Activated CD8-positive, alpha-beta memory T cell treated with anti-CD3 and anti-CD28 coated beads for 24 hours (primary cell): ENCODE measurements around the gene CYP27C1.

Experiments used
- DNase-seq: peaks from one replicate; pipeline ENCODE4 v3.0.0-alpha.2; 2020

CYP27C1 gene

GRCh38 chr2:127191331-127192219, 28.5 kb downstream of the CYP27C1 start:
- DNase-seq, result peak; percentile 44

- peak; percentile 9 for DNase-seq
Observed at GRCh38 chr2:127188797-127189196, 31.3 kb downstream of the CYP27C1 start.

DNA sequence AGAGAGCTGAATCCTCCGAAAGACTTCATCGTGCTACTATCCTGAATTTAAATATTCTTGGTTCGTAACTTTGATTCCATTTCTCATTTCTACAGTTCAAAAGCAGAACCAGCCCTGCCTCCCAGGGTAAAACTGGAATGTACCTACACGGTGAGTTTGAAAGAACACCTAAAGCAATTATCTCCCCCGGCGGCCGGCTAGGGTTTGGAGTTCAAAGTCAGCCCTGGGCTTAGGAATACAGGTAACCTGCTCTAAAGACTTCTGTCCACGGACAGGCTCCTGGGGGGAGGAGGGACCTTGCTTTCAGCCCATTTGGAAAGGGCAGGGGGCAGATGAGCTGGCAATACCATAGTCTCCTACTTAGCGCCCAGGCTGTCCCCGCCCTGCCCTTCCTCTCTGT, 32.3 kb downstream of the CYP27C1 start:
- peak; percentile 13 for DNase-seq

GRCh38 chr2:127187081-127187775, 32.9 kb downstream of the CYP27C1 start:
- peak; percentile 15 for DNase-seq

- DNase-seq, result no peak
Observed at GRCh38 chr2:127185705-127186104, 34.4 kb downstream of the CYP27C1 start.

DNA sequence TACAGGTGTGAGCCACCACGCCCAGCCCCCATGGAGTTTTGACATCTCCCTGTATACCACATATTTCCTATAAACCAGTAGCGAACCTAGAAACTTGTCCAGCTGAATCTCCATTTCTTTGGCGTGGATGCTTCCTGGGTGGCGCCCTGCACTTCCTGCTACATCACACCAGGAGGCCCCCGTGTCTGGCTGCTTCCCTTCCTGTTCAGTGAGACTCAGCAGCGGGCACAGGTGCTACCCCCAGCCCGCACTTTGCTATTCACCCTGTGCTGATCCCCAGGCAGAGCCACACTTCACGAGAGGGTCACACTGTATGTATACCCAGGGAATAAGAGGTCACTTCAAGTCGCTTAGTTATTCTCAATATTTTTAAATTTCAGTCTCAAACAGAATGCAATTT, 35.0 kb downstream of the CYP27C1 start:
- no peak for DNase-seq

DNA sequence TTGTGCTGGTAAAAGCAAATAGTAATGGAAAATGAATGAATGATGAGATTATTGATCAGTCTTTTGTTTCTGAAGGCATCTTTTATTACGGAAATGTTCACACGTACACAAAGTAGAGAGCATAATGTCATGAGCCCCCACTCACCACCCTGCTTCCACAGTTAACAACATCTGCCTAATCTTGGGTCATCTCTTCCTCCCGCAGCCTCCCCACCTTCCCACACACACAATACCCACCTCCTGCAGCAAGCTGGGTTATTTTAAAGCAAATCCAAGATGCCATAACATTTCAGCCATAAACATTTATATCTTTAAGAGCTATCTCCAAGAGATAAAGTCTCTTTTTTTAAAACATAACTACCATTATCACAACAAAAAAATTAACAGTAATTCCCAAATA, 36.3 kb downstream of the CYP27C1 start:
- DNase-seq, result no peak

- no peak for DNase-seq
Observed at GRCh38 chr2:127182626-127183458, 37.3 kb downstream of the CYP27C1 start.

DNA sequence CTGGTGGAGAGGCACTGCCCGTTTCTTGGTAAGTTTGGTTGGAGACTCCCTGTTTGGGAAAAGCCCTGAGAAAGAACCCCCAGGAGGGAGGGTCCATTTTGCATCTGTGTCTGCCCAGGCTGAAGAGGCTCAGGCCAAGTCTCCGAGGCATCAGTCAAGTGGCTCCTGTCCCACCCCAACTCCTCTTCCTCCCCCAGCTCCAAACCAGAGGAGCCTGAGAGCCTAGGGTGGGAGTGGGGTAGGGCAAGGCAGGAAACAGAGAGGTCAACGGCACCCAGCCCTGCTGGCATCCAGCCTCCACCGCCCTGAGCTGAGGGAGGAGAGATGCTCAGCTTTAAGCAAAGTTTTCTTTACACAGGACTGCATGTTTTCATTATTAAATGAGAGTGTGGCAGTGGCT, 38.2 kb downstream of the CYP27C1 start:
- no peak for DNase-seq

GRCh38 chr2:127179766-127180165, 40.3 kb downstream of the CYP27C1 start:
- DNase-seq, result no peak

DNA sequence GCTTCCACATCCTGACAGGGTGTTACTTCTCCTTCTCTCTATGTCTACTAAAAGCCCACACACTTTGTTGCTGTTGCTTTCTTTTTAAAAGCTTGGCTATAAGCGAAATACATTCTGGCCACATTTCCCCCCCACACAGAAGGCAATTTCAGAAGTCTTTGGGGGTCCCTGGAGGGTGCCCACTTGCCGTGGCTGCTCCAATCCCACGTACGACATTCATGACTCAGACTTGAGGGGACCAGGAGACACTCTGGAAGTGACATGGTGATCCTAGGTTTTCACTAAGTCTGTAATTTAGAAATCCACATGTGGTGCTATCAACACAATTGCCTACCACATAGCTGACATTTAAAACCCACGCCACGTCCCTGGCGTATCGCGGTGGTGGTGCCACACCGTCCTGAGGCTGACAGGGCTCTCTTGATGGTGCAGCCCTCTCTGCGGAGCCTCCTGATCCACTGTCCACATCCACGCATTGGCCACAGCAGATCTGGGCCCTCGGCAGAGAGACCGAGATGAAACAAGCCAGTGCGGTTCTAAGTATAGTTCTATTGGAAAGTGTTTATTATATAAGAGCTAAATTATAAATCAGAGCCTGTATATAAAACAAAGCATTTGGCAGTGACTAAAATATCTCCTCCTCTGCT, 42.4 kb downstream of the CYP27C1 start:
- no peak for DNase-seq

DNA sequence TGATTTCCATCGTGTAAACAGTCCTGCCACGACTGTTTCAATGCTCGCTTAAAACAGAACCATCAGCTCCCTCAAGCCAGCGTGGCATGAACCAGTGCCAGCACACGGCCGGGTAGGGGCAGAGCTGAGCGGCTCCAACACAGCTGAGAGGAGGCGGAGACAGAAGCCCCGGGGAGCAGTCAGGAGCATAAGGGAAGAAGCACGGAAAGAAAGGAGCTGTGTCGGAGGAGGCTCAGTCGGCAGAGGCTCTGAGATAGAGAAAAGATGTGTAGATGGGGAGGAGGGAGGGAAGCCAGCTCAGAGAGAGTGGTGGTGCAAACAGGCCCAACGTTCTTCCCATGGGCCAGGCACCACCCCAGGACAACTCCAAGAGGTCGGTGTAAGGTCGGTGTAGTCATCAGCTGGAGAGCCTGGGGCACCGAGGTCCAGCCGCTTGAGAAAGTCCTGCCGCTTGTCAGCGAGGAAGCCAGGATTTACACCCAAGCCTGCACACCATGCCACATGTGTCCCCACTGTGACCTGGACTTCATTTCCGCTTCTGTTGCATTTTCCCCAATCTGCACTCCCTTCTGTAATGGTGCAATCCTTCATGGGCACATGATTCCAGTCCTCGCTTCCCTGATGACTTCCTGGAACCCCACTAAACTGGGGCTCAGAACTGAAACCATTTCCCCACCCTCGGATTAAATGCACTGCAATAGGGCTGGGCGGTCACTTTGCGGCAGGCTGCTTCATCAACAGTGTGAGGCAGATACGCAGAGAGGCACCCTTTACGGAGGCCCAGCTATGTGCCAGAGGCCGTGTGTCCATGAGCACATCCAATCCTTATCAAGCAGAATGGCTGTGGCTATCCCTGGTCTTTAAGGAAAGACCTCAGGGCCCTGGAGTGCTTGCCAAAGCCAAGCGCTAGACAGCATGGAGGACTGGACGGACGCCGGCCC, 43.5 kb downstream of the CYP27C1 start:
- no peak for DNase-seq

GRCh38 chr2:127175751-127176354, 44.2 kb downstream of the CYP27C1 start:
- no peak for DNase-seq

DNA sequence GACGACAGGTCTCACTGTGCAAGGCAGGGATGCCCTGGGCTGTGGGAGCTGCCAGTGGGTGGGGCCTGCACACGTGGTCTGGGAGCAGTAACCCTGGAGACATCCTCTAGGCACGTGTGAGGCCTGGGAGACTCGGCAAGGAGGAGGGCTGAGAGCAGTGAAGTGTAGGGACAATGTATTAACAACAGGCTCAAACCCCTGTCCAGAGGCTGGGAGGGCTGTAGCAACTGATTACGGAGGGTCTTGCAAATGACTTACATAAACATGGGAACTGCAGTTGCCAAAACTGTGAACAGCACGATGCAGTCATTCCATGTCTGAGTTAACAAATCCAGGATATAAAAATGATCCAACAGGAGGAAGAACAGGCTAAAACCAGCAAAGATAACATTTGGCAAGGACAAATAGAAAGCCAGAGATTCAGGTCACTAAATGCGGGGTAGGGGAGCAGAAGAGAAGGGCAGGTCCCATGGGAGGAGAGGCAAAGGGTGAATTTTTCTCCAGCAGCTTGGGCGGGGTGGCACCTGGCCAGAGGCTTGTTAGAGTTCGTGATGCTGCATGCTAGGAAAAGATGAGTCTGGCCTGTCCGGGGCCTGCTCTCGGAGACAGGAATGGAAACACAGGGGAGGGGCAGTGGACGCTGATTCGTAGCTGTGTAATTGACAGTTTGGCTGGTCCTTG, 44.9 kb downstream of the CYP27C1 start:
- DNase-seq, result no peak

GRCh38 chr2:127174640-127175039, 45.5 kb downstream of the CYP27C1 start:
- no peak for DNase-seq

DNA sequence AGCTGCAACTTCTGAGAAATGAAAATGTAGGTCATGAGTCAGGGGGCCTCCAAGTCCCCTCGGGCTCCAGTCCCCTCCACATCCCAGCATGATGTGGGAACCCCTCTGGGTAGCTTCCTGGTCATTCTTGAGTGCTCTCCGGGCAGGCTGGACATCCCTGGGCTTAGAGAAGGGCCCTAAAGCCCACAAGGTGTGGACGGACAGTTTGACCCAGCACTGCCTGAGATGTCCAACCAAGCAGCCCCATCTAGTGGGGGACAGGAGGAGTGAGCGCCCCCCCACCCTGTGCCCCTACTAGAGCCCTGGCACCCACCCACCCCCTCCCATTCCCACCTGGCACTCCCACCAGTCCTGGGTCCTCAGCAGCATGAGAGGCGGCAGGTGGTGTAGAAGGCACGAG, 46.0 kb downstream of the CYP27C1 start:
- DNase-seq, result no peak

DNA sequence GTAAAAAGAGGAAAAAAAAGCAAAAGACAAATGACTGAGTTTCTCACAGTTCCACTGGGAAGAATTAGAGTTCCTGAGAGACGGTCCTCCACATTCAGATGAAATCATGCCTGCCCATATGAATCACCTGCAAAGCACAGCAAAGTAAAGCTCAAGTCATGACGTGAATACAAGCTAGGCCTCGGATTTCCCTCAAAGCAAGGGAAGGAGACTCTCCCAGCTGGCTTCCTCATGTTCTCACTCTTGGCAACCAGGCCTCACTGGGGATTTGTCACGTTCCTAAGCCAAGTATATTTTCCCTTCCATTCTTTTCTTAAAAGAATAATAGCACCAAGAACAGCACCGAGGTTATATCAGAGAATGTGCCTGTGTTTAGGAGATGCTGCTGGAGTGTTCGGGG, 47.0 kb downstream of the CYP27C1 start:
- no peak for DNase-seq

DNA sequence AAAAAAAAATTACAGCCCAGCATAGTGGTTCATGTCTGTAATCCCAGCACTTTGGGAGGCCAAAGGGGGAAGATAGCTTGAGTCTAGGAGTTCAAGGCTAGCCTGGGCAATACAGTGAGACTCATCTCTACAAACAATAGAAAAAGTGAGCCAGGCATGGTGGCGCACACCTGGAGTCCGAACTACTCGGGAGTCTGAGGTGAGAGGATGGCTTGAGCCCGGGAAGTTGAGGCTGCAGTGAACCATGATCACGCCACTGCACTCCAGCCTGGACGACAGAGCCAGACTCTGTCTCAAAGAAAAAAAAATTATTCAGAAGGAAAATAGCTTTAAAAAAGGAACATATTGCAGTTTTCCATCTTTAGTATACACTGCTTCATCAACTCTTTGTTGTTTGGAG, 47.8 kb downstream of the CYP27C1 start:
- no peak for DNase-seq

DNA sequence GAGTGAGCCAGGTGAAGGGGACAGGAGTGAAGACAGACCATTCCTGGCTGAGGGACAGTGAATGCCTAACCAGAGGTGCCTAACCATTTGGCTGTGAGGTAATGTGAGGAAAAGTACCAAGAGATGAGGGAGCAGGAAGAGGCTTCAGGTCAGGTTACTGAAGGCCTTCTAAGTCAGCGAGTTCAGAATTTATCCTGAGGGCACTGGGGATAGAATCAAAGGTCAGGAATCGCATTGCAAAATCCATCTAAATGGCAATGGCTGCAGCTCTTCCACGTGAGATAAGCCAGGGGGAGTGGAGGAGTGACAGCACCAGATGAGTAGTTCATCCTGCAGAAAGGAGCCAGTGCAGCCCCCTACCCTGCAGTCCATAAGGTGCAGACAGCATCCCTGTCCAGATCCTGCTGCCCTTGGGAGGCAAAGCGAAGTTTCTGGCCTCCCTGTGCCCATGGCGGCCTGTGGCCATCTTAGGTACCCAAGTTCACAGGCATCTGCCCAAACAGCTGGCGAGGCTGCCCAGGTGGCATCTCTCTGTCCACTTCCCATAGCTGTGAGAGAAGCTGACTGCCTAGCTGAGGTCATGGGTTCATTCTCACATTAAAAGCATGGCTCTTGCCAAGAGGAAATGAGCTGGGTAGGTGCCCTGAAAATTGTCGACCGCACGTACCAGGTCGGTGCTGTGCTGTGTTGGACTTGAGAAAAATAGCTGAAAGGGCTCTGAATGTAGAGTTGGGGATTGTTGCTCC, 49.5 kb downstream of the CYP27C1 start:
- no peak for DNase-seq

DNA sequence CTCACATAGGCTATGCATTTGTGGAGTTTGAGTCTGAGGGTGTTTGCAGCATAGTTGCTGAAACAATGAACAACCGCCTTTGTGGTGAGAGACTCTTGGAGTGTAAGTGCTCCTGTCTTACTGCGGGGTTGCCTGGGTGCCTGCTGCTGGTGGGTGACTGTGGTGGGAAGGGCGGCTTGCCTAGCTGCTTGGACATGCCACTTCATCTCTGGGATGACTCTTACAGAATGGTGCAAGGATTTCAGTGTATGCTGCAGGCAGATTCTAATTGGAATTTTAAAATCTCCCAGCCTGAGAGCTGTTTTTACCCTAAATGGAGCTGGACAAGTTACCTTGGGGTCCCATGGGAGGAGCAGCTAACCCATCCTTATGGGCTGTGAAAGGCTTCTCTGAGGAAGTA, 50.1 kb downstream of the CYP27C1 start:
- no peak for DNase-seq
